GM18909 (cell line): ENCODE results near the gene HAO2.
"Not testable (repeated sequence)": the region's sequence is repeated elsewhere in the genome, so short reads cannot be mapped to it uniquely, and the experiment has no call there.

ENCODE experiments used
- ATAC-seq: cut with Tn5 transposase; IDR thresholded peaks from one replicate; pipeline ENCODE4 v1.9.1; 2021; ENCODE audit warnings: mild to moderate bottlenecking; ENCODE audit not compliant: unreplicated experiment, poor library complexity

The HAO2 gene

GRCh38 chr1:119368554-119368953 lies at the start of gene HAO2:
Gene HAO2, plus strand, starts transcription at chr1:119368785. Its CDS starts 12,301 bp downstream, at chr1:119381086.
- ATAC-seq, result no peak

GRCh38 chr1:119320100-119320499 lies 48.5 kb upstream of the HAO2 start:
- no peak for ATAC-seq

- ATAC-seq, result no peak
Measured at GRCh38 chr1:119321666-119322419, 46.7 kb upstream of the HAO2 start.

DNA sequence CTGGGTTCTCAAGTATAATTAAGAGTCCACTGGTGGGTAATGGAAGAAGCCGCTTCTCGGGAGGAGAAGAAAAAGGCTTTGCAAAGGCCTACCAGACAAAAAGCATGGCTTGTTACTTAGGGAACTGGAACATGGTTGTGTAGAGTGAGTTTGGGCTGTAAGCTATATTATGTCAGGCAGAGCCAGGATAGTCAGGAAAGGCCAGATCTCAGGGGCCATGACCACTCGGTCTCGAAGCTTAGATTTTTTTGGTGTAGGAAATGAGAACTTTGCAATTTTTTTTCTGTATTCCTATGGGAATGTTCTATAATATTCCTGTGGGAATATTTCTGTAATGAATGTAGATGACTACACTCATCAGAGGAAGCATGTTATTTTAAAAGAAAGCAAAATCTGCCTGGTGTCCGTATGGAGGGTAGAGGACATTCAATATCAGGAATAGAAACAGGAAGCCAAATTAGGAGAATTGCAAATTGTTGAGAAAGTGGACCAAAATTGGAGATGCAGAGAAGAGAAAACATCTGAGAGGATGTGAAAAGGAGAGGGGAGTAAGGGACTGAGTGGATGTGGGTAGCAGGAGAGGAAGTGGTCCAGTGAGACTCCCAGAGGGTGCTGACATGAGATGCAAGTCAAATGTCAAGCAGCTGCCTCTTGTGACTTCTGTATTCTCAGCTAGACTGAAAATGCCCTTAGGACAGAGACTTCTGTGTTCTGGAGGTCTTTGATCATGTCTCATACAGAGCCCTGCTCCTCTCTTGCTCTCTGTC lies 45.2 kb upstream of the HAO2 start:
- ATAC-seq, result peak; percentile 93

DNA sequence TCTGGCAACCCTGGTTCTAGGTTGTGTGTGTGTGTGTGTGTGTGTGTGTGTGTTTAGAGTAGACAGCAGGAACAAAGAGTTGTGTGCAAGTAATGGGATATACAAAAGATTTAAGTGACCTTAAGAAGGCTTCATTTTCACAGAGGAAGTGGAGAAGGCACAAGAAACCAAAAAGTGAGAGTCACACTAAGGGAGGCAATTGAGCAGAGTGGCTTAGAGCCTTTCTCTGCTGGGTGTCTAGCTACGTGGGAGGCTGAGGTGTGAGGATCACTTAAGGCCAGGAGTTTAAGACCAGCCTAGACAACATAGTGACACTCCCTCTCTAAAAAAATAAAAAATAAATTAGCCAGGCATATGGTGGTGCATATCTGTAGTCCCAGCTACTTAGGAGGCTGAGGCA lies 44.4 kb upstream of the HAO2 start:
- no peak for ATAC-seq

DNA sequence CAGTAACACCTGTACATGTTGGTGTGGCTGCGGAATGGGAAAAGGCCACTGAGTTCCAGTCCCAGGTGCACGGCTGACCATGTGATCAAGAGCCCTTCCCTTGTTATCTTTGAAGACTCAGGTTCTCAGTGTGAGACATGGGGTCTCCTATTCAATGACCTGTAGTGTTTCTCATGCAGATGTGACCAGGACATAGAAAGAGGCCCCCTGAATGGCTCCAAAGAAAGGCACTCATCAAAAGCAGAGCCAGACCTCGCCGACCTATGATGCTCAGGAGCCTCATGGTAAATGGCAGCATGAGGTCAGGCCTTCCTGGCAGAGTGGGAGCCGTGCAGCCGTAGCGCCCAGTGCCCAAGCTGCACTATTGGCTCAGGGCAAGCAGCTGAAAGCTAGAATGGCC lies 42.3 kb upstream of the HAO2 start:
- ATAC-seq, result no peak

- no peak for ATAC-seq
Measured at GRCh38 chr1:119327094-119327449, 41.5 kb upstream of the HAO2 start.

GRCh38 chr1:119327450-119328155 lies 41.0 kb upstream of the HAO2 start:
- peak; percentile 41 for ATAC-seq

DNA sequence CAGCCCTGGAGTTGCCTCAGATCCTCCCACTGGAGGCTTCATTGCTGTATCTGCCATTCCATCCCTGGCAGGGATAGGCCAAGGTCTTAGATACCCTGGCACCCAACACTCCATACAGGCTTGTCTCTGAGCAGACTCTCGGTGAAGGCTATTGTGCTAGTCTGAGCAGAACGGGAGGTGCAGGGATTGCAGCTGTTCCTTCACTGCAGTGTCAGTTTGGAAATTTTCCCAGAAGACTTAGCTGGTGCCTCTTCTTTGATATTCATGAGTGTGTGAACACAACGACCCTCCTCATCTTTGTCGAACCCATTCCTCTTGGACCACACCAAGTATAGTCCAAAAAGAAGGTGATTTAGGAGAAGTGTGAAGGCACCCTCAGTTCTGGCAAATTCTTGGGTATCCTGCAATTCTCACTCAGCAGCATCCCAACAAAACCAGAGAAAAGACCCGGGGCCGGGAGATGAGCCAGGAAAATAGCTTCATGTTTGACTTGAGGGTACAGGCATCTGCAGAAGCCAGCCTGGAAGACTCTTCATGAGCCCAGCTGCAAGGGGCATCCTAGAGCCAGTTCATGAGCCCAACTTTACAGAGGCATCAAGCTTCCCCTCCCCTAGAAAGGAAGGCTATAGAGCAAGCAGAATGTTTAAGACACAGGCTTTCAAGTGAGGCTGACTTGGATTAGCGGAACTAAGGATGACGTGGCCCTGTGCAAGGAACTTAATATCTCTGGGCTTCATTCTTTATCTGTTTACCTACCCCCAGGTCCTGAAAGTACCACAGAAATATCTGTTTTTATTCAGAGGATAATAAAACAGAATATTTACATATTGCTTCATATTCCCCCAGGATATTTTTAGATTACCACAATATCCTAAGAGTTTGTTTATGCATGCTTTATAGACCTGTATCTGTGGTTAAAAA lies 38.8 kb upstream of the HAO2 start:
- ATAC-seq, result no peak

DNA sequence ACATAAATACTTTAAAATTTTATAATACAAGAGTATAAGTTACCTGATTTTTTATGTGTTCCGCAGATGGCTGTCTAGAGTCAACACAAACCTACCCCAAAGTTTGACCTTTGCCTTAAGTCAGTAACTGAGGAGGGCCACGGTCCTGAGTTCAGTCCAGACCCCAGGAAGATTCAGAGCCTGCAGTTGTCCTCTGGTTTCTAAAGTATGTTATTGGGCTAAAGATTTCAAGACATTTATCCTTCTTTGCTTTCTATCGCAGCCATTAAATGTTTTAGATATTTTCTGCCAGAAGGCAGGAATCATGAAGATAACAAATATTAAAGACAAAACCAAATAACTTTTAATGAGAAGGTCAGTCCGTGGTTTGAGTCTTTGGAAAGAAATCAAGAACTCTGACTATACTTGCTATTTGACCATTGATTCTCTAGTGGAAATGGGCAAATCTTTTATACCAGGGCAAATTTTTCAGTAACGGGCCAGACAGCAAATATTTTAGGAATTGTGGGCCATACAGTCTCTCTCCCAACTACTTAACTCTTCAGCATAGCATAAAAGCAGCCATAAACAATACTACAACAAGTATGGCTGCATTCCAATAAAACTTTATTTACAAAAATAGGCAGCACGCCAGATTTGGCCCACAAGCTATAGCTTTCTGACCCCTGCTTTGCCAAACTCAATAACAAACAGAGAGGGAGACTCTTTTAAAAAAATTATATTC lies 38.0 kb upstream of the HAO2 start:
- ATAC-seq, result no peak

DNA sequence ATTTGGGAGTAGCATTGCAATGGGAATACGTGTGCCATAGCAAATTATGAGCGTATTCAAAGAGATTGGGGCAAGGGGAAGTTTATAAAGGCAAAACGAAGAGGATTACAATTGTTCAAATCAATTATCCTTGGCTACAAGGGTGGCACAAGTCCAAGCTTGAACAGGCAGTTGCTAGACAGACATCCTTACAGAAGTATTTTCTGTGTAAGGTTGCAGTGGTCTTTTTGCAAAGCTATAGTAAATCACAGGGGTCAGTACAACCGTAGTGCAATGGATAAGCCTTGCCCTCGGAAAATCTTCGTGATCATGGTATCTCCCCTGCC lies 37.4 kb upstream of the HAO2 start:
- ATAC-seq, result no peak

DNA sequence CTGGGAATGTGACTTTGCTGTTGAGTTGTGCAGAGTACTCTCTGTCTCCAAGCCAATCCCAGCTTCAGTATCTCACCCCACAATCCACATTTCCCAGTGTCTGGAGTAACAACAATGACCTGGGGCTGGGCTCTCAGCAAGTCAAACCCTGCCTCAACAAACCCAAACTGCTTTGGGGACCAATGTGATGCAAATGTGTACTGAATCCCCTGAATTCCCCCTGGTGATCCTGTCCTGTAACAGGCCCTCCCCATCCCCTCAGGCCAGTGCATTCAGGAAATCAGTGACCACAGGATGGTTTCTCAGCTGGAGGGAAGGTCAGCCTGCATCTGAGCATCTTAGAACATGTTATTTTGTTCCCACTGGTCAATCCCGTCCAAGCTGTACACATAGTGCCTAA lies 36.7 kb upstream of the HAO2 start:
- no peak for ATAC-seq

DNA sequence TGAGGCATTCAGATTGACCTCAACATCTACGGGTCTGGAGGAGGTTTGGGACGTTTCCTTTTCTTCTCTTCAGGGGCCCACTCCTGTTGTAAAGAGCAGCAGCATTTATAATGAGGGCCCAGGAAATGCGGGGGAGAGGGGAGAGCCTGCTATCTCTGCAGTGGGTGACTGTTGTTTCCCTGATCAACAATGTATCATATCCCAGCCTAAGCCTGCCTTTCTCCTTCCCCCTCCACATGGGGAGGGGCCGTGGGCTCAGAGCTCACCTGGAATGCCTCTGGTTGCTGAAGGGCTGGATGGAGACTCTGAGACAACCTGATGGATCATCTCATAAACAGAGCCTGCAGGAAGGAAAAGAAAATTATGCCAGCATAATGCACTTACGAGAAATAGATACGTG lies 36.0 kb upstream of the HAO2 start:
- no peak for ATAC-seq

DNA sequence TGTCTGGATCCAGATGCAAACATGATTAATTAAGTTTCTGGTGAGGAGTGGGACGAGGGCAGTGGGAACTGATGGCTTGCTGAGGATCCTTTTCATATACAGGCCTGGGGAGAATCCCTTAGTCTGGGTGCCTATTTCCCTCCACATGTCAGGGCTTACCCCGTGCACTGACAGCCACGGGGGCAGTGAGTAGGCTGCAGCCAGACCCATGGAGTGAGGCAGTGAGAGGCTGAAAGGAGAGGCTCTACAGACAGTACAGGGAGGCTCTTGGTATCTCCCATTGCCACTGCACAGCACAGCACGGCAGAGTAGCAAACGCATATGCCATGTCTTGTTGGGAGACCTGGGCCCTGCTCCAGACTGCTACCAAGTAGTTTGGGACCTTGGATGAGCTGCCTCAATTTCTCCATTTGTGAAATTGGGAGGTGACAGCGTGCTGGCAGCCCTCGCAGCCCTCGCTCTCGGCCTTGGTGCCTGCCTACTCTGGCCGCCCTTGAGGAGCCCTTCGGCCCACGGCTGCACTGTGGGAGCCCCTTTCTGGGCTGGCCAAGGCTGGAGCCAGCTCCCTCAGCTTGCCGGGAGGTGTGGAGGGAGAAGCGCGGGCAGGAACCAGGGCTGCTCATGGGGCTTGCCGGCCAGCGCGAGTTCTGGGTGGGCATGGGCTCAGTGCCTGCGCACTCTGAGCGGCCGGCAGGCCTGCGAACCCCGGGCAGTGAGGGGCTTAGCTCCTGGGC lies 35.3 kb upstream of the HAO2 start:
- no peak for ATAC-seq

GRCh38 chr1:119333897-119334250 lies 34.7 kb upstream of the HAO2 start:
- ATAC-seq, result not testable (repeated sequence)

DNA sequence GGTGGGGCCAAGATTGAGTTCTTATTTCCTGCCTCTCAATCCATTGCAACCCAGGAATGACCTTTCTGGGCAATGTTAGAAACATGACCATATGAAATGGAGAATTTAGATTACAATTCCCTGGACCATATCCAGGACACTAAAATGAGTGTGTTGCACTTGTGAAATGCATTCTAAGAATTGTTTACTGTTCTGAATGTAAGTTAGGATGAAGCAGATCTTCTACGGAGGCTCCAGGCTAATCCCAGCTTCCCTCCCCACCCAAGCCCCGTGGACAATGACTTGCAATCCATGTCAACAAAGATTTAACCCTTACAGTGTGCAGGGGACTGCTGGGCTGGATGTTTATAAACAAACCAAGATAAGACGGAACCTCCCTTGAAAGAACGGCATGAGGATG lies 31.7 kb upstream of the HAO2 start:
- ATAC-seq, result no peak

GRCh38 chr1:119338004-119338403 lies 30.6 kb upstream of the HAO2 start:
- ATAC-seq, result no peak

DNA sequence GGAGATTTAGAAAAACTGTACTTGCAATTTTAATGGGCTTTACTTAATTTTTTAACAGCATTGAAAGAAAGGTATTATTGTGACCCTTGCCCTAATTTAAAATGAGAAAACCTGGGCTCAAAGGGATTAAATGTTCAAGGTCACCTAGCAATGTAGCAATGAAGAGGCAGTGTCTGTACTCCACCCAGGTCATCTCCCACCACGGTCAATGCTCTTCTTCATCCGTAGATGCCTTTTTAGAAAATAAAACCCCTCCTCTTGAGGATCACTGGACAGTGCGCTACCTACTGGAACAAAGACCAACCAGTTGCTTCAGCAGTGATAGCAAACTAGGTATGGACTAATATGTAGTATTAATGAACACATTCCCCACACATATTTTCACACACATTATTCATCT lies 29.8 kb upstream of the HAO2 start:
- no peak for ATAC-seq

DNA sequence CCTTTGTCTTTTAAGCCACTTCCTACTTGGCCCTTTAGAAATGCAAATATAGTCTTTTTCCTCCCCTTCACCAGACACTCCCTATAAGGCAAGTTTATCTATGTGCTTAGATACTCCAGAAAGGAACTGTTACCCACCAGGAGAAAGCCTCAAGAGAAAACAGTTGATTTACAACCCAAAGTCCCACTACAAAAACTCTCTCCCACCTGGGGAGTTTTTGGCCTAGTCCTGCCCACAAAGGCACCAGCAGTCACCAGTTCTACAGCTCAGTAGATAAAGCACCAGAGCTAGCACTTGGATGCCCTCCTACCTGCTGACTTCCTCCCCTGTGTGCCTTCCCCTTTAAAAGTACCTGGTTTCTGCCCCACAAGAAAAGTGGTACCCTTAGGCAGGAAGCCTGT lies 27.7 kb upstream of the HAO2 start:
- ATAC-seq, result no peak
